ENCODE data around the gene VTI1A. TPM values are rescaled to one million over a fixed set of nuclear protein-coding genes. Genes with fewer than 3 reads are reported as not detected.

The VTI1A gene
- total and polyA plus RNA-seq, 2 of the 8 experiments (the other 6 are each of a cell fraction or from before 2014, with no cell fraction given): 6.0 to 20.0 TPM

DNA sequence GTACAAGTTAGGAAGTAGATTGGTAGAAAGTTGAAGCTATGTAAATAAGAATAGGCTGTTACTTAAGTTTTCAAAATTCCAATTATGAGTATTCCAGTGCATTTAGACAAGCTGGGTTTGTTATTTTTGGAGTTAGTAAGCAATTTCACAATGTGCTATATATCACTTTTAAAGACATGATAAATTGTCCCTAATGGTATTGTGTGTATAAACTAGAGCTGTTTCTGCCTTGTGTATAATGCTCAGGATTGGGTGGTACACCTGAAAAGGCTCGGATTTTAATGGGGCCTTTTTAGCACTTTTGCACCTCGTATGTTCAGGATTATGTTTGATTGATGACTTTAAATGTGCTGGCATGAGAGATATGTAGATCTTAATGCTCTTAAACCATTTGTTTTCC, 175.8 kb downstream of the VTI1A start:
- no peaks in the 10 kb centered on the region for H3K36me3 ChIP-seq (ENCODE audit: control insufficient read depth in 2 of 4, insufficient read depth in 4 of 4, low read length in 3 of 4)
- no peak overlapping the region for H2AFZ ChIP-seq (ENCODE audit: low read length)
- WGBS, 2 experiments (ENCODE audit: extremely low coverage in 1 of 2, insufficient coverage in 1 of 2, insufficient read length in 1 of 2, insufficient replicate concordance in 2 of 2, low coverage in 1 of 2, low lambda C conversion rate in 2 of 2, missing lambda C conversion rate in 1 of 2): 83% methylated on average over 2 of the region's 2 CpGs; no CpG with 5 or more reads in 1 of the 2 experiments
- H3K79me1 ChIP-seq (ENCODE audit: low read depth, low read length): no peaks in the 10 kb centered on the region
- no peak overlapping the region for H3K23ac ChIP-seq (ENCODE audit: insufficient read length)
- TF ChIP-seq JUN (IDR thresholded peaks at IDR 0.05; ENCODE audit: low read depth, low read length) (no peak), RFX5 (IDR thresholded peaks at IDR 0.05; ENCODE audit: borderline replicate concordance, low read depth, low read length) (no peak), POU5F1 (IDR thresholded peaks at IDR 0.05; ENCODE audit: low read depth, low read length) (no peak), SIRT6 (IDR thresholded peaks at IDR 0.05; ENCODE audit: low read length) (no peak)
- no peak overlapping the region for H3K56ac ChIP-seq (replicated peaks; ENCODE audit: insufficient read length, low read depth, low read length)
- H3K27ac ChIP-seq (ENCODE audit: low read depth, low read length): no peak overlapping the region
- no peaks in the 10 kb centered on the region for H3K23me2 ChIP-seq (ENCODE audit: low read depth, low read length)
- H2AK5ac ChIP-seq (ENCODE audit: low read depth, low read length): no peak overlapping the region
- H3K9me3 ChIP-seq (ENCODE audit: insufficient read depth in 2 of 2, low read depth in 1 of 2, low read length in 1 of 2): no peaks in the 10 kb centered on the region
- no peak overlapping the region for H3K18ac ChIP-seq (ENCODE audit: extremely low read depth, low read length)
- no peak overlapping the region for H3K4me2 ChIP-seq (ENCODE audit: insufficient read depth in 1 of 2, low read depth in 2 of 2, low read length in 2 of 2)
- no peak overlapping the region for H2BK20ac ChIP-seq (ENCODE audit: low read length)
- H4K5ac ChIP-seq (ENCODE audit: insufficient read length, low read depth, low read length): no peak overlapping the region
- no peak overlapping the region for H3K9ac ChIP-seq (replicated peaks in 1 of 4; ENCODE audit: extremely low read depth in 1 of 4, low read depth in 3 of 4, low read length in 3 of 4)
- no peak overlapping the region for H2BK15ac ChIP-seq (ENCODE audit: low read length)
- no peak overlapping the region for H4K8ac ChIP-seq (ENCODE audit: extremely low read depth, insufficient read depth, low read length)
- H4K91ac ChIP-seq (replicated peaks; ENCODE audit: insufficient read length, low read length): no peak overlapping the region
- no peak overlapping the region for H2BK5ac ChIP-seq (ENCODE audit: low read depth, low read length)
- POLR2A ChIA-PET (ENCODE audit: partially characterized antibody): no interaction called here
- no peak overlapping the region for H3K14ac ChIP-seq (ENCODE audit: insufficient read length)
- H3K4me3 ChIP-seq (ENCODE audit: extremely low read depth in 1 of 4, insufficient read depth in 2 of 4, low read depth in 3 of 4, low read length in 4 of 4): no peak overlapping the region
- no peaks in the 10 kb centered on the region for H4K20me1 ChIP-seq (replicated peaks in 1 of 2; ENCODE audit: control insufficient read depth in 1 of 2, insufficient read depth in 2 of 2, low read length in 2 of 2)
- CTCF ChIA-PET (ENCODE audit: partially characterized antibody): interaction anchor here (0.9 kb wide), 1 partner anchor 99 kb away, joined by 3 read pairs; no protein-coding TSS in a partner anchor
- H3K4ac ChIP-seq (replicated peaks; ENCODE audit: insufficient read length, low read depth, low read length): no peak overlapping the region
- H3K27me3 ChIP-seq (replicated peaks in 1 of 4; ENCODE audit: control insufficient read depth in 3 of 4, extremely low read depth in 1 of 4, insufficient read depth in 3 of 4, low read length in 3 of 4): no peaks in the 10 kb centered on the region
- no peak for FAIRE-seq
- no peak overlapping the region for H2BK120ac ChIP-seq (replicated peaks; ENCODE audit: low read depth, low read length)
- H2BK12ac ChIP-seq (ENCODE audit: low read depth, low read length): no peak overlapping the region
- no peaks in the 10 kb centered on the region for H3K79me2 ChIP-seq (ENCODE audit: control insufficient read depth in 1 of 2, insufficient read depth in 2 of 2, low read length in 2 of 2)
- H3K4me1 ChIP-seq (replicated peaks in 1 of 4; ENCODE audit: control insufficient read depth in 3 of 4, insufficient read depth in 4 of 4, low read length in 3 of 4): peaks cover 0 to 4% (median 0%) of the 10 kb centered on the region in 4 experiments; a peak in 2 of 7 replicates
- no peak for DNase-seq (ENCODE audit: low read depth in 1 of 2, low spot score in 2 of 2)
